ENCODE results near the gene LGALS7B. TPM values are rescaled to one million over a fixed set of nuclear protein-coding genes. Genes with fewer than 3 reads are reported as not detected.
"Not testable (repeated sequence)": the region's sequence is repeated elsewhere in the genome, so short reads cannot be mapped to it uniquely, and the experiment has no call there.

The LGALS7B gene
- total RNA-seq, 4 donors from 2014 or later, result 871 to 2,466 (median 1,613) TPM

GRCh38 chr19:38781058-38781457 is 7.9 kb upstream of the LGALS7B start:
- Histone ChIP-seq H3K36me3 (no peaks in the 10 kb centered on the region), H3K4me1 (peaks cover 0 to 4% (median 0%) of the 10 kb centered on the region in 3 donors), H3K27me3 (no peaks in the 10 kb centered on the region), H3K27ac (no peak overlapping the region), H3K4me3 (no peak overlapping the region), H3K9me3 (no peaks in the 10 kb centered on the region)
- no peak for DNase-seq
- intact Hi-C loops (cut with DNase I), result no loop called here
- no peak for TF ChIP-seq POLR2A (IDR thresholded peaks at IDR 0.05)
- TF ChIP-seq, protein P1, sequence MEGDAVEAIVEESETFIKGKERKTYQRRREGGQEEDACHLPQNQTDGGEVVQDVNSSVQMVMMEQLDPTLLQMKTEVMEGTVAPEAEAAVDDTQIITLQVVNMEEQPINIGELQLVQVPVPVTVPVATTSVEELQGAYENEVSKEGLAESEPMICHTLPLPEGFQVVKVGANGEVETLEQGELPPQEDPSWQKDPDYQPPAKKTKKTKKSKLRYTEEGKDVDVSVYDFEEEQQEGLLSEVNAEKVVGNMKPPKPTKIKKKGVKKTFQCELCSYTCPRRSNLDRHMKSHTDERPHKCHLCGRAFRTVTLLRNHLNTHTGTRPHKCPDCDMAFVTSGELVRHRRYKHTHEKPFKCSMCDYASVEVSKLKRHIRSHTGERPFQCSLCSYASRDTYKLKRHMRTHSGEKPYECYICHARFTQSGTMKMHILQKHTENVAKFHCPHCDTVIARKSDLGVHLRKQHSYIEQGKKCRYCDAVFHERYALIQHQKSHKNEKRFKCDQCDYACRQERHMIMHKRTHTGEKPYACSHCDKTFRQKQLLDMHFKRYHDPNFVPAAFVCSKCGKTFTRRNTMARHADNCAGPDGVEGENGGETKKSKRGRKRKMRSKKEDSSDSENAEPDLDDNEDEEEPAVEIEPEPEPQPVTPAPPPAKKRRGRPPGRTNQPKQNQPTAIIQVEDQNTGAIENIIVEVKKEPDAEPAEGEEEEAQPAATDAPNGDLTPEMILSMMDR (IDR thresholded peaks at IDR 0.05), result no peak
- WGBS, 2 donors, result 73 to 82% methylated on average over 7 of the region's 7 CpGs

DNA sequence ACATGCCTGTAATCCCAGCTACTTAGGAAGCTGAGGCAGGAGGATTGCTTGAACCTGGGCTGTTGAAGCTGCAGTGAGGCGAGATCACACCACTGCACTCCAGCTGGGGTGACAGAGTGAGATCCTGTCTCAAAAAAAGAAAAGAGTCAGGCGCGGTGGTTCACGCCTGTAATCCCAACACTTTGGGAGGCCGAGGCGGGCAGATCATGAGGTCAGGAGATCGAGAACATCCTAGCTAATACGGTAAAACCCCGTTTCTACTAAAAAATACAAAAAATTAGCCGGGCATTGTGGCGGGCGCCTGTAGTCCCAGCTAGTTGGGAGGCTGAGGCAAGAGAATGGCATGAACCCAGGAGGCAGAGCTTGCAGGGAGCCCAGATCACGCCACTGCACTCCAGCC is 6.8 kb upstream of the LGALS7B start:
- DNase-seq; H3K36me3 ChIP-seq; H3K27me3 ChIP-seq; intact Hi-C loops (cut with DNase I); H3K9me3 ChIP-seq; H3K4me3 ChIP-seq; H3K27ac ChIP-seq: not testable (repeated sequence)
- WGBS, 2 donors, result 86 to 91% methylated on average over 12 to 13 of the region's 13 CpGs
- H3K4me1 ChIP-seq, result peaks cover 5 to 14% (median 9%) of the 10 kb centered on the region in 3 donors

- Histone ChIP-seq H3K4me1 (peaks cover 5 to 30% (median 10%) of the 10 kb centered on the region in 3 donors), H3K27ac (no peak overlapping the region), H3K27me3 (no peaks in the 10 kb centered on the region), H3K36me3 (no peaks in the 10 kb centered on the region), H3K4me3 (no peak overlapping the region), H3K9me3 (no peaks in the 10 kb centered on the region)
- TF ChIP-seq, protein P1 (IDR thresholded peaks at IDR 0.05), result no peak
- TF ChIP-seq POLR2A (IDR thresholded peaks at IDR 0.05), result no peak
- intact Hi-C loops (cut with DNase I), result no loop called here
- 72 to 84% methylated on average over 3 of the region's 3 CpGs for WGBS, 2 donors
- no peak for DNase-seq
Observed at GRCh38 chr19:38784224-38784623, 4.8 kb upstream of the LGALS7B start.

GRCh38 chr19:38785187-38785699 is 3.8 kb upstream of the LGALS7B start:
- Histone ChIP-seq H3K36me3 (no peaks in the 10 kb centered on the region), H3K27ac (no peak overlapping the region), H3K9me3 (no peaks in the 10 kb centered on the region), H3K4me1 (peaks cover 5 to 30% (median 10%) of the 10 kb centered on the region in 3 donors), H3K4me3 (no peak overlapping the region), H3K27me3 (no peaks in the 10 kb centered on the region)
- no peak for DNase-seq
- TF ChIP-seq POLR2A (IDR thresholded peaks at IDR 0.05), result no peak
- TF ChIP-seq, protein P1 (IDR thresholded peaks at IDR 0.05), result no peak
- intact Hi-C loops (cut with DNase I), result no loop called here
- 96 to 100% methylated on average over 1 to 4 of the region's 7 CpGs for WGBS, 2 donors

DNA sequence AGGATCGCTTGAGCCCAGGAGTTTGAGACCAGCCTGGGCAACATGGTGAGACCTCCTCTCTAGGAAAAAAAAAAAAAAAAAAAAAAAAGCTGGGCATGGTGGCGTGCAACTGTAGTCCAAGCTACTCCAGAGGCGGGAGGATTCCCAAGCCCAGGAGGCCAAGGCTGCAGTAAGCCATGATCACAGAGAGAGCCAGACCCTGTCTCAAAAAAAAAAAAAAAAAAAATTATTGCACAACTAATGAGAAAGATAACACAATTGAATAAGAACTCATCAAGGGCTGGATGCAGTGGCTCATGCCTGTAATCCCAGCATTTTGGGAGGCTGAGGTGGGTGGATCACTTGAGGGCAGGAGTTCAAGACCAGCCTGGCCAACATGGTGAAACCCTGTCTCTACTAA is 2.9 kb upstream of the LGALS7B start:
- 84 to 100% methylated on average over 2 to 3 of the region's 3 CpGs for WGBS, 2 donors
- H3K4me3 ChIP-seq; intact Hi-C loops (cut with DNase I); DNase-seq; H3K27me3 ChIP-seq; H3K36me3 ChIP-seq; H3K9me3 ChIP-seq: not testable (repeated sequence)
- H3K4me1 ChIP-seq, result peaks cover 5 to 30% (median 10%) of the 10 kb centered on the region in 3 donors
- H3K27ac ChIP-seq, result peak overlapping the region in 3 of 4 donors; percentile 85 to 91 (median 86)

GRCh38 chr19:38786572-38787265 is 2.3 kb upstream of the LGALS7B start:
- no peak overlapping the region for H3K4me3 ChIP-seq
- peaks cover 5 to 30% (median 10%) of the 10 kb centered on the region in 3 donors for H3K4me1 ChIP-seq
- H3K27me3 ChIP-seq, result no peaks in the 10 kb centered on the region
- no peak for DNase-seq
- no peaks in the 10 kb centered on the region for H3K36me3 ChIP-seq
- no peaks in the 10 kb centered on the region for H3K9me3 ChIP-seq
- intact Hi-C loops (cut with DNase I), result no loop called here
- H3K27ac ChIP-seq, result peak overlapping the region; percentile 65 to 91 (median 86)
- 34 to 40% methylated on average over 6 to 9 of the region's 11 CpGs for WGBS, 2 donors
- no peak for TF ChIP-seq POLR2A (IDR thresholded peaks at IDR 0.05)
- TF ChIP-seq, protein P1 (IDR thresholded peaks at IDR 0.05), result no peak

- intact Hi-C loops (cut with DNase I); H3K36me3 ChIP-seq; H3K9me3 ChIP-seq; H3K27me3 ChIP-seq; DNase-seq: not testable (repeated sequence)
- WGBS, 2 donors, result 0 to 28% methylated on average over 1 to 4 of the region's 49 CpGs
- peak overlapping the region; percentile 75 to 86 (median 77) for H3K27ac ChIP-seq
- H3K4me3 ChIP-seq, result peak overlapping the region in 3 of 4 donors; percentile 25 to 57 (median 33)
- peaks cover 5 to 52% (median 22%) of the 10 kb centered on the region in 3 donors for H3K4me1 ChIP-seq
Observed at GRCh38 chr19:38790507-38791403, 1.8 kb downstream of the LGALS7B start.

DNA sequence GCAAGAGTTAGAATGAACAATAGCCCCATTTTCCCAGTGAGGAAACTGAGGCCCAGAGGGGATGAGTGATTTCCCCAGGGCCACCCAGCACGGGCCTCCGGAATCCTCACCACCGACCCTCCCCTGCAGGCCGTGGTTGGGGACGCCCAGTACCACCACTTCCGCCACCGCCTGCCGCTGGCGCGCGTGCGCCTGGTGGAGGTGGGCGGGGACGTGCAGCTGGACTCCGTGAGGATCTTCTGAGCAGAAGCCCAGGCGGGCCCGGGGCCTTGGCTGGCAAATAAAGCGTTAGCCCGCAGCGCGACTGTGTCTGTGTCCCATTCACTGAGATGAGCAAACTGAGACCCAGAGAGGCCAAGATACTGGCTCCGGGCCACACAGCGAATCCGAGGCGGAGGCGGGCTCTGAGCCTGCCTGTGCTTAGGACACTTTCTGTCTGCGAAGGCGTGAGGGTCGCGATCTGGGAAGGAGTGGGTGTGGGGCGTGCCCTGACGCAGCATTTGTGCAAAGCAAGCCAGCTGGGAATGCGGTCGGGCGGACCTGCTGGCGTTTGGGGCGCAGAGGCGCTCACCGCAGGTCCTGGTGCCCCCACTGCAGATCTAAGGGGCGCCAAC is 2.6 kb downstream of the LGALS7B start:
- DNase-seq; H3K27me3 ChIP-seq; H3K9me3 ChIP-seq; H3K36me3 ChIP-seq; intact Hi-C loops (cut with DNase I): not testable (repeated sequence)
- WGBS, 2 donors, result no CpG with 5 or more reads among the region's 40 CpGs
- peaks cover 5 to 45% (median 18%) of the 10 kb centered on the region in 3 donors for H3K4me1 ChIP-seq
- peak overlapping the region in 3 of 4 donors; percentile 67 to 75 (median 73) for H3K27ac ChIP-seq
- H3K4me3 ChIP-seq, result peak overlapping the region in 2 of 4 donors; percentile 29 to 57

All from esophagus squamous epithelium (tissue), 5 donors.